Measurements from ENCODE around the gene ARVCF. TPM values are rescaled to one million over a fixed set of nuclear protein-coding genes. Genes with fewer than 3 reads are reported as not detected.

ARVCF gene
- total and polyA plus RNA-seq, 2 donors (not counting 1 experiment from before 2014, with no cell fraction given), result 2.2 to 6.7 TPM

DNA sequence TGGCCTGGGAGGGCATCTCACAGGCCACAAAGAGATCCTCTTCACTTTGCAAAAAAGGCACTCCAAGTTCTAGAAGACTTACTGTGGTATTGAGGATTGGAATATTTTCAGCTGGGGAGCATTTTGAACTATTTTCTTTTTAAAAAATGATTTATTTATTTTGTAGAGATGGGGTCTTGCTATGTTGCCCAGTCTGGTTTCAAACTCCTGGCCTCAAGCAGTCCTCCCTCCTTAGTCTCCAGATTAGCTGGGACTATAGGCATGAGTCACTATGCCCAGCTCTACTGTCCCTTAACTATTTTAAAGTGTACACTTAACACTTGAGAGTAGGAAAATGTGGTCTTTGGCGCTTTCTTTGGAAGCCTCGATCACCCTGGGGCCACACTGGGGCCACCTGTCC lies 38.5 kb upstream of the ARVCF start:
- H3K36me3 ChIP-seq (replicated peaks in 1 of 2; ENCODE audit: control extremely low read depth in 1 of 2, control insufficient read depth in 1 of 2, extremely low read depth in 1 of 2, insufficient read depth in 2 of 2, low read length in 1 of 2), result peaks cover 0 to 66% of the 10 kb centered on the region in 2 experiments
- Mint-ChIP-seq H3K4me1 (no peaks in the 10 kb centered on the region), H3K4me3 (no peak overlapping the region), H3K27me3 (no peaks in the 10 kb centered on the region), H3K9me3 (ENCODE audit: insufficient read depth) (no peaks in the 10 kb centered on the region), H3K27ac (no peak overlapping the region)
- CTCF ChIA-PET, result no interaction called here
- H3K4me2 ChIP-seq (replicated peaks; ENCODE audit: low read depth, low read length, poor library complexity, severe bottlenecking), result no peak overlapping the region
- H3K9ac ChIP-seq (ENCODE audit: low read length), result no peak overlapping the region
- H2AFZ ChIP-seq (ENCODE audit: insufficient read depth, low read depth, low read length, poor library complexity, severe bottlenecking), result no peak overlapping the region
- peaks cover 14% of the 10 kb centered on the region for H4K20me1 ChIP-seq (ENCODE audit: control insufficient read depth, insufficient read depth, low read length, poor library complexity, severe bottlenecking)
- no peak overlapping the region for H3K4me3 ChIP-seq (ENCODE audit: control extremely low read depth in 1 of 5, extremely low read depth in 1 of 5, insufficient read depth in 1 of 5, low read depth in 2 of 5, low read length in 4 of 5)
- POLR2A ChIA-PET, result no interaction called here
- WGBS (ENCODE audit: insufficient coverage), result 100% methylated on average over 1 of the region's 2 CpGs
- no peak for TF ChIP-seq EZH2 (IDR thresholded peaks at IDR 0.05; ENCODE audit: borderline replicate concordance, insufficient read depth, low read depth, low read length, poor library complexity, severe bottlenecking)
- TF ChIP-seq, protein P1, sequence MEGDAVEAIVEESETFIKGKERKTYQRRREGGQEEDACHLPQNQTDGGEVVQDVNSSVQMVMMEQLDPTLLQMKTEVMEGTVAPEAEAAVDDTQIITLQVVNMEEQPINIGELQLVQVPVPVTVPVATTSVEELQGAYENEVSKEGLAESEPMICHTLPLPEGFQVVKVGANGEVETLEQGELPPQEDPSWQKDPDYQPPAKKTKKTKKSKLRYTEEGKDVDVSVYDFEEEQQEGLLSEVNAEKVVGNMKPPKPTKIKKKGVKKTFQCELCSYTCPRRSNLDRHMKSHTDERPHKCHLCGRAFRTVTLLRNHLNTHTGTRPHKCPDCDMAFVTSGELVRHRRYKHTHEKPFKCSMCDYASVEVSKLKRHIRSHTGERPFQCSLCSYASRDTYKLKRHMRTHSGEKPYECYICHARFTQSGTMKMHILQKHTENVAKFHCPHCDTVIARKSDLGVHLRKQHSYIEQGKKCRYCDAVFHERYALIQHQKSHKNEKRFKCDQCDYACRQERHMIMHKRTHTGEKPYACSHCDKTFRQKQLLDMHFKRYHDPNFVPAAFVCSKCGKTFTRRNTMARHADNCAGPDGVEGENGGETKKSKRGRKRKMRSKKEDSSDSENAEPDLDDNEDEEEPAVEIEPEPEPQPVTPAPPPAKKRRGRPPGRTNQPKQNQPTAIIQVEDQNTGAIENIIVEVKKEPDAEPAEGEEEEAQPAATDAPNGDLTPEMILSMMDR (IDR thresholded peaks at IDR 0.05), result no peak
- DNase-seq, result no peak
- H3K4me1 ChIP-seq (ENCODE audit: control insufficient read depth in 2 of 2, insufficient read depth in 2 of 2, low read length in 2 of 2), result no peaks in the 10 kb centered on the region
- no peaks in the 10 kb centered on the region for H3K9me3 ChIP-seq (ENCODE audit: control extremely low read depth in 1 of 3, control insufficient read depth in 2 of 3, insufficient read depth in 1 of 3, low read length in 2 of 3)
- intact Hi-C loops (cut with micrococcal nuclease), result no loop called here
- no peak for ATAC-seq (ENCODE audit: low read depth)
- H3K27ac ChIP-seq (ENCODE audit: low read length in 2 of 2), result no peak overlapping the region
- H3K27me3 ChIP-seq (replicated peaks in 1 of 4; ENCODE audit: control extremely low read depth in 1 of 4, control insufficient read depth in 3 of 4, insufficient read depth in 4 of 4, low read length in 3 of 4), result no peaks in the 10 kb centered on the region
- peaks cover 3% of the 10 kb centered on the region for H3K79me2 ChIP-seq (ENCODE audit: control insufficient read depth, insufficient read depth, low read length)

DNA sequence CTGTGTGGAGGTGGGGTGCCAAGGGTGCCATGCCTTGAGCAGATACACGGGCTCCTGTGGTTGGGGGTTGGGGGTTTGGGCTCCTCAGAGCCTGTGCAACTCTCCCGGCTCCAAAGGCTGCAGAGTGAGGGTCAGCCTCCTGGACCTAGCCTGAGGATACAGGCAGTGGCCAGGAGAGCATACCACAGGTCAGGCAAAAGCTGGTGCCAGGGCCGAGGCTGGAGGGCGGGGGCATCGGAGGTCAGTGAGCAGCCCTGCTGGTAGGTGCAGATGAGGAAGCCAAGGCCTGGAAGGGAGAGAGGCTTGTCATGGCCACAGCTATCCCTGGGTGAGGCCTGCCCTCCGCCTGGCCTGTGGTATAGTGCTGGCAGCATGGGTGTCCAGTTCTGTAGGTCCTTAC lies 37.9 kb upstream of the ARVCF start:
- 97% methylated on average over 6 of the region's 6 CpGs for WGBS (ENCODE audit: insufficient coverage)
- ChIA-PET POLR2A (no interaction called here), CTCF (no interaction called here)
- no peak for DNase-seq
- H3K9ac ChIP-seq (ENCODE audit: low read length), result no peak overlapping the region
- no peak overlapping the region for H3K27ac Mint-ChIP-seq
- peaks cover 0 to 64% of the 10 kb centered on the region in 2 experiments for H3K36me3 ChIP-seq (replicated peaks in 1 of 2; ENCODE audit: control extremely low read depth in 1 of 2, control insufficient read depth in 1 of 2, extremely low read depth in 1 of 2, insufficient read depth in 2 of 2, low read length in 1 of 2)
- H3K4me3 ChIP-seq (ENCODE audit: control extremely low read depth in 1 of 5, extremely low read depth in 1 of 5, insufficient read depth in 1 of 5, low read depth in 2 of 5, low read length in 4 of 5), result no peak overlapping the region
- H2AFZ ChIP-seq (ENCODE audit: insufficient read depth, low read depth, low read length, poor library complexity, severe bottlenecking), result no peak overlapping the region
- TF ChIP-seq, protein P1 (IDR thresholded peaks at IDR 0.05), result no peak
- no peak for TF ChIP-seq EZH2 (IDR thresholded peaks at IDR 0.05; ENCODE audit: borderline replicate concordance, insufficient read depth, low read depth, low read length, poor library complexity, severe bottlenecking)
- H3K27ac ChIP-seq (ENCODE audit: low read length in 2 of 2), result no peak overlapping the region
- H3K27me3 Mint-ChIP-seq, result no peaks in the 10 kb centered on the region
- H3K4me1 Mint-ChIP-seq, result no peaks in the 10 kb centered on the region
- H4K20me1 ChIP-seq (ENCODE audit: control insufficient read depth, insufficient read depth, low read length, poor library complexity, severe bottlenecking), result peaks cover 14% of the 10 kb centered on the region
- no peaks in the 10 kb centered on the region for H3K9me3 ChIP-seq (ENCODE audit: control extremely low read depth in 1 of 3, control insufficient read depth in 2 of 3, insufficient read depth in 1 of 3, low read length in 2 of 3)
- no peaks in the 10 kb centered on the region for H3K9me3 Mint-ChIP-seq (ENCODE audit: insufficient read depth)
- H3K27me3 ChIP-seq (replicated peaks in 1 of 4; ENCODE audit: control extremely low read depth in 1 of 4, control insufficient read depth in 3 of 4, insufficient read depth in 4 of 4, low read length in 3 of 4), result no peaks in the 10 kb centered on the region
- ATAC-seq (ENCODE audit: low read depth), result no peak
- peaks cover 3% of the 10 kb centered on the region for H3K79me2 ChIP-seq (ENCODE audit: control insufficient read depth, insufficient read depth, low read length)
- intact Hi-C loops (cut with micrococcal nuclease), result no loop called here
- H3K4me2 ChIP-seq (replicated peaks; ENCODE audit: low read depth, low read length, poor library complexity, severe bottlenecking), result no peak overlapping the region
- H3K4me3 Mint-ChIP-seq, result no peak overlapping the region
- no peaks in the 10 kb centered on the region for H3K4me1 ChIP-seq (ENCODE audit: control insufficient read depth in 2 of 2, insufficient read depth in 2 of 2, low read length in 2 of 2)

Measured in B cell (primary cell).